GDM1 (cell line): ENCODE data around the gene ABCF2.

Experiments
- DNase-seq: peaks from one replicate; lab custom pipeline; 2025; lab: John Stamatoyannopoulos, UW

ABCF2 gene

GRCh38 chr7:151252961-151253711, 26.1 kb upstream of the ABCF2 start:
- DNase-seq = no peak

GRCh38 chr7:151252561-151252835, 25.5 kb upstream of the ABCF2 start:
- DNase-seq = no peak

- no peak for DNase-seq
Measured at GRCh38 chr7:151251689-151252560, 24.9 kb upstream of the ABCF2 start.

GRCh38 chr7:151251328-151251688, 24.3 kb upstream of the ABCF2 start:
- DNase-seq = no peak

- no peak for DNase-seq
Measured at GRCh38 chr7:151250181-151251132, 23.5 kb upstream of the ABCF2 start.

- no peak for DNase-seq
Measured at GRCh38 chr7:151249732-151250072, 22.7 kb upstream of the ABCF2 start.

GRCh38 chr7:151249034-151249731, 22.2 kb upstream of the ABCF2 start:
- DNase-seq = peak; percentile 22

- no peak for DNase-seq
Measured at GRCh38 chr7:151248346-151249033, 21.5 kb upstream of the ABCF2 start, which contains the start of gene SMARCD3. Gene SMARCD3, minus strand, starts transcription at chr7:151248694. Its CDS starts 132 bp downstream, at chr7:151248562.

GRCh38 chr7:151247611-151248345, 20.8 kb upstream of the ABCF2 start:
- DNase-seq = no peak

GRCh38 chr7:151246851-151247580, 20.0 kb upstream of the ABCF2 start:
- DNase-seq = no peak

- DNase-seq = no peak
Measured at GRCh38 chr7:151246102-151246850, 19.3 kb upstream of the ABCF2 start.

GRCh38 chr7:151245360-151246101, 18.5 kb upstream of the ABCF2 start:
- no peak for DNase-seq

- no peak for DNase-seq
Measured at GRCh38 chr7:151244841-151245346, 17.9 kb upstream of the ABCF2 start.

GRCh38 chr7:151244196-151244840, 17.3 kb upstream of the ABCF2 start:
- no peak for DNase-seq

- no peak for DNase-seq
Measured at GRCh38 chr7:151243408-151244195, 16.6 kb upstream of the ABCF2 start.

GRCh38 chr7:151243045-151243349, 16.0 kb upstream of the ABCF2 start:
- no peak for DNase-seq
